Measurements from ENCODE around the gene PLSCR4. TPM values are rescaled to one million over a fixed set of nuclear protein-coding genes. Genes with fewer than 3 reads are reported as not detected.

The PLSCR4 gene
- total RNA-seq, result 21.9 and 86.8 TPM in 2 replicates

GRCh38 chr3:146250449-146251382, at the start of gene PLSCR4:
TSS of gene PLSCR4 (minus strand) at chr3:146251105. CDS start at chr3:146222071, 29,034 bp downstream.

DNA sequence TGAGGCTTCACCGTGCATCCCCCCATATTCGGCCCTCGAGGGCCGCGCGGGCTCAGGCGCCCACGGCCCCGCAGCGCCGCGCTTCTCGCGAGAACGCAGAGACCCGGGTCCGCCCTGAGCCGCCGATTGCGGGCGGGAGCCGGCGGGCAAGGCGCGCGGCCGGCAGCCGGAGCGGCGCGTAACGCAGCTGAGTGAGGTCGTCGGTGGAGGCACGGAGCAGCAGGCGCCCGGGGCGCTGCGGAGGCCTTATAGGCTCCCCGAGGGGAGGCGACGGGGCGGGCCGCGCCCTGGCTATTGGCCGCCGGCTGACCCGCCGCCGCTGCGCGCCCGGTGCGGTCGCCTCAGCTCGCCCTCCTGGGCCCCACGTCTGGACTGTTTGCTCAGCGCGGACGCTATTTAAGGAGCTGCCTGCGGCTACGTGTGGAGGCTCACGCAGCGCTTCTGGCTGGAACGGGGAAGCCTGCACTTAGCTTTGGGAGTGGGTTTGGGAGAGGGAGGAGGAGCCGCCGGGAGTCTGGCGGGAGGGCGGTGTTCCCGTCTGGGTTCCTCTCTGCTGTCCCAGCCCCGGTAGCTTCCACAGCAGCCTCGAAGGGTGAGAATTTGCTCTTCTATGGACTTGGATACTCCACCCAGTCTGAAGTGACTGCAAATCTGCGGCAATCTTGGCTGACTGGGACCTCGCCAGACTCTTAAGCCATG, 89.8 kb downstream of the PLSCR4 start, which contains the start of gene PLOD2:
PLOD2 (minus strand) TSS at position 221 of the 699 bp plus-strand sequence; CDS start at position 26, 195 bp downstream.

Other genes with a start within 250 kb of the PLSCR4 start
- gene PLOD2, start 89.9 kb downstream of the PLSCR4 start, total RNA-seq, result 639 and 1,238 TPM in 2 replicates
- not detected in 2 replicates for gene PLSCR2, start 218.5 kb upstream of the PLSCR4 start, total RNA-seq

Measured in regular cardiac myocyte (primary cell).